Body of pancreas (tissue), 4 donors: ENCODE data around the gene PNPLA3. TPM values are rescaled to one million over a fixed set of nuclear protein-coding genes. Genes with fewer than 3 reads are reported as not detected.

Experiments
- ATAC-seq: fragments of 150-250 bp; one replicate; pipeline ENCODE4 v1.9.1; 2016
- DNase-seq, 4 donors: peaks; one replicate each; pipeline ENCODE4 v3.0.0-alpha.2; 2019
- H3K27ac ChIP-seq, 4 donors: fragments of 200-600 bp; sonication (generic); 1 replicate in 3 of 4; 2 replicates in 1 of 4; pipeline versions ENCODE4 v1.5.1 to v1.6.1; 2016 to 2019; ENCODE audit warnings: mild to moderate bottlenecking in 1 of 4, mixed read lengths in 1 of 4, moderate library complexity in 1 of 4
- H3K27me3 ChIP-seq, 2 donors: fragments of 200-600 bp; sonication (generic); one replicate each; pipeline ENCODE4 v1.6.0; 2016; ENCODE audit warnings: mild to moderate bottlenecking in 1 of 2
- H3K36me3 ChIP-seq, 2 donors: fragments of 200-600 bp; sonication (generic); replicated peaks in 1 of 2; 2 replicates each; pipeline ENCODE4 v1.5.1; 2016; ENCODE audit warnings: low read depth in 2 of 2; ENCODE audit not compliant: insufficient read depth in 1 of 2
- H3K4me1 ChIP-seq: fragments of 200-600 bp; sonication (generic); one replicate; pipeline ENCODE4 v1.6.0; 2016
- H3K4me3 ChIP-seq, 2 donors: fragments of 200-600 bp; sonication (generic); 1 replicate in 1 of 2; 2 replicates in 1 of 2; pipeline ENCODE4 v1.5.1; 2016 to 2019
- H3K9me3 ChIP-seq, 3 donors: fragments of 200-600 bp; sonication (generic); 1 replicate in 2 of 3; 2 replicates in 1 of 3; pipeline ENCODE4 v1.5.1; 2016
- CTCF ChIP-seq, 7 experiments: fragments of 450-650 bp in 4 of 7; fragments of 200-600 bp in 3 of 7; sonication (generic) in 3 of 7; IDR thresholded peaks; one replicate each; pipeline ENCODE4 v1.5.1; 2016 to 2019; ENCODE audit warnings: antibody characterized with exemption in 7 of 7
- POLR2A ChIP-seq, 3 donors: fragments of 450-650 bp; IDR thresholded peaks; one replicate each; pipeline ENCODE4 v1.6.1; 2016; ENCODE audit warnings: antibody characterized with exemption in 3 of 3, mild to moderate bottlenecking in 2 of 3
- WGBS, 2 donors: methylation state at CpG; one replicate each; pipeline ENCODE4 v1.1.5; 2017; 5-methylcytosine and 5-hydroxymethylcytosine counted together
- intact Hi-C: fragments of 100-400 bp; cut with DNase I; formaldehyde crosslinking; loops from one replicate; pipeline ENCODE4 v1.15.1; 2023
- total RNA-seq, 2 donors: library from RNA; depleted of rRNA; stranded (reverse); fragments of >200 nt; gene quantifications; one replicate each; pipeline ENCODE4 v1.1.0, GENCODE V29; 2016

PNPLA3 gene
- total RNA-seq, 2 donors from 2014 or later: 0.66 to 0.78 TPM

GRCh38 chr22:43883012-43883661 is 40.5 kb upstream of the PNPLA3 start:
- no peaks in the 10 kb centered on the region for H3K27me3 ChIP-seq
- peak; percentile 28 to 49 (median 38) for DNase-seq
- intact Hi-C loops: no loop called here
- no peak for TF ChIP-seq POLR2A (IDR thresholded peaks at IDR 0.05)
- peak in 6 of 7 experiments; percentile 16 to 38 (median 26) for TF ChIP-seq CTCF (IDR thresholded peaks at IDR 0.05)
- H3K4me3 ChIP-seq: no peak overlapping the region
- ATAC-seq: no peak
- peaks cover 6% of the 10 kb centered on the region for H3K4me1 ChIP-seq
- H3K9me3 ChIP-seq: no peaks in the 10 kb centered on the region
- no peaks in the 10 kb centered on the region for H3K36me3 ChIP-seq
- WGBS, 2 donors: 35 to 70% methylated on average over 9 to 14 of the region's 14 CpGs
- H3K27ac ChIP-seq: no peak overlapping the region

- Histone ChIP-seq H3K27me3 (no peaks in the 10 kb centered on the region), H3K36me3 (no peaks in the 10 kb centered on the region), H3K4me1 (peaks cover 6% of the 10 kb centered on the region), H3K4me3 (no peak overlapping the region), H3K9me3 (no peaks in the 10 kb centered on the region), H3K27ac (no peak overlapping the region)
- TF ChIP-seq CTCF (IDR thresholded peaks at IDR 0.05) (no peak), POLR2A (IDR thresholded peaks at IDR 0.05) (no peak)
- no peak for ATAC-seq
- WGBS, 2 donors: 73 to 74% methylated on average over 11 to 17 of the region's 17 CpGs
- DNase-seq: no peak
- intact Hi-C loops: no loop called here
These were observed 39.7 kb upstream of the PNPLA3 start for GRCh38 chr22:43883719-43884415.

GRCh38 chr22:43884600-43885318 is 38.8 kb upstream of the PNPLA3 start:
- Histone ChIP-seq H3K36me3 (no peaks in the 10 kb centered on the region), H3K27me3 (peaks cover 0 to 4% of the 10 kb centered on the region in 2 donors)
- intact Hi-C loops: no loop called here

GRCh38 chr22:43885319-43885671 is 38.3 kb upstream of the PNPLA3 start:
- 59 to 61% methylated on average over 7 of the region's 7 CpGs for WGBS, 2 donors
- peaks cover 6% of the 10 kb centered on the region for H3K4me1 ChIP-seq
- intact Hi-C loops: no loop called here
- ATAC-seq (no peak), DNase-seq (no peak)
- no peak overlapping the region for H3K4me3 ChIP-seq
- no peak for TF ChIP-seq POLR2A (IDR thresholded peaks at IDR 0.05)
- TF ChIP-seq CTCF (IDR thresholded peaks at IDR 0.05): peak in 1 of 7 experiments; percentile 0
- peaks cover 0 to 7% of the 10 kb centered on the region in 2 donors for H3K27me3 ChIP-seq
- H3K9me3 ChIP-seq: no peaks in the 10 kb centered on the region
- no peaks in the 10 kb centered on the region for H3K36me3 ChIP-seq
- no peak overlapping the region for H3K27ac ChIP-seq

More at GRCh38 chr22:43884600-43885318, 38.8 kb upstream of the PNPLA3 start:
- ATAC-seq: peak; percentile 33
- Histone ChIP-seq H3K9me3 (no peaks in the 10 kb centered on the region), H3K27ac (no peak overlapping the region), H3K4me3 (no peak overlapping the region), H3K4me1 (peaks cover 6% of the 10 kb centered on the region)
- 8 to 25% methylated on average over 8 to 17 of the region's 18 CpGs for WGBS, 2 donors
- peak; percentile 38 to 67 (median 54) for DNase-seq
- TF ChIP-seq POLR2A (IDR thresholded peaks at IDR 0.05) (no peak), CTCF (IDR thresholded peaks at IDR 0.05) (peak; percentile 28 to 62 (median 54))
